ENCODE measurements around the gene SMIM36. TPM values are rescaled to one million over a fixed set of nuclear protein-coding genes. Genes with fewer than 3 reads are reported as not detected.

SMIM36 gene
- total RNA-seq, 1 donor from 2014 or later, result not detected

DNA sequence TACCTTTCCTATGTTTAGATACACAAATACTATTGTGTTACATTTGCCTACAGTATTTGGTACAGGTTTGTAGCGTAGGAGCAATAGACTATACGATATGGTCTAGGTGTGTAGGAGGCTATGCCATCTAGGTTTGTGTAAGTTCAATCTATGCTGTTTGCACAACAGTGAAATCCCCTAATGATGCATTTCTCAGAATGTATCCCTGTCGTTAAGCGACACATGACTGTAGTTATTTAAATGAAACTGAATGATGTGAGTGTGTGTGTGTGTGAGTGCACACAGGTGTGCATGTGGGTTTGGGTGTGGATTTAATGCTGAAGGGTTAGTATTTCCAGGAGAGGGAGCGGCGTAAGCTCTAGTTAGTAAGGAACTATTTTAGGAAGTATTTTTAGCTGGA lies 34.6 kb upstream of the SMIM36 start:
- TF ChIP-seq, protein P1, sequence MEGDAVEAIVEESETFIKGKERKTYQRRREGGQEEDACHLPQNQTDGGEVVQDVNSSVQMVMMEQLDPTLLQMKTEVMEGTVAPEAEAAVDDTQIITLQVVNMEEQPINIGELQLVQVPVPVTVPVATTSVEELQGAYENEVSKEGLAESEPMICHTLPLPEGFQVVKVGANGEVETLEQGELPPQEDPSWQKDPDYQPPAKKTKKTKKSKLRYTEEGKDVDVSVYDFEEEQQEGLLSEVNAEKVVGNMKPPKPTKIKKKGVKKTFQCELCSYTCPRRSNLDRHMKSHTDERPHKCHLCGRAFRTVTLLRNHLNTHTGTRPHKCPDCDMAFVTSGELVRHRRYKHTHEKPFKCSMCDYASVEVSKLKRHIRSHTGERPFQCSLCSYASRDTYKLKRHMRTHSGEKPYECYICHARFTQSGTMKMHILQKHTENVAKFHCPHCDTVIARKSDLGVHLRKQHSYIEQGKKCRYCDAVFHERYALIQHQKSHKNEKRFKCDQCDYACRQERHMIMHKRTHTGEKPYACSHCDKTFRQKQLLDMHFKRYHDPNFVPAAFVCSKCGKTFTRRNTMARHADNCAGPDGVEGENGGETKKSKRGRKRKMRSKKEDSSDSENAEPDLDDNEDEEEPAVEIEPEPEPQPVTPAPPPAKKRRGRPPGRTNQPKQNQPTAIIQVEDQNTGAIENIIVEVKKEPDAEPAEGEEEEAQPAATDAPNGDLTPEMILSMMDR (IDR thresholded peaks at IDR 0.05; ENCODE audit: insufficient read depth, low read length, severe bottlenecking), result no peak
- DNase-seq (ENCODE audit: low read depth) (no peak), FAIRE-seq (no peak)
- Histone ChIP-seq H3K36me3 (ENCODE audit: control insufficient read depth, insufficient read depth, low read length) (no peaks in the 10 kb centered on the region), H3K27me3 (ENCODE audit: control insufficient read depth, insufficient read depth, low read length) (no peaks in the 10 kb centered on the region), H3K4me3 (ENCODE audit: low read depth, low read length) (no peak overlapping the region)

DNA sequence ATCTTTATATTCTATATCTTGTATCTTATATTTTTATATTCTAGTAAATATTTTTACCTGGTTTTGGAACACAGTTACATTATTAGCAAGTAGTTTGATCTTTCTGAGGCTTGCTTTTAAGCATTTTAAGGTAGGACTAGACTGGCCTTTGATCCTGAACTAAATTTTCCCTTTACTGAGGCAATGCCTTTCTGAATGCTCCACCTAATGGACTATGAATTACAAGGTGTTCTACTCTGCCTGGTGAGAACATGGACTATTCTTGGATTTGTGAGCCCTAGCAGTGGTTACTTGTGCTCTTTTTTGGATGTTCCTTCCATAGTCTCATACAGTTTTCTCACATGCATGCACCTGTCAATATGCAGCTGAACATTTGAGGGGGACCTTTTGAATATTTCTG lies 32.5 kb upstream of the SMIM36 start:
- H3K27me3 ChIP-seq (ENCODE audit: control insufficient read depth, insufficient read depth, low read length), result no peaks in the 10 kb centered on the region
- FAIRE-seq, result no peak
- H3K36me3 ChIP-seq (ENCODE audit: control insufficient read depth, insufficient read depth, low read length), result no peaks in the 10 kb centered on the region
- TF ChIP-seq, protein P1 (IDR thresholded peaks at IDR 0.05; ENCODE audit: insufficient read depth, low read length, severe bottlenecking), result no peak
- H3K4me3 ChIP-seq (ENCODE audit: low read depth, low read length), result no peak overlapping the region
- no peak for DNase-seq (ENCODE audit: low read depth)

DNA sequence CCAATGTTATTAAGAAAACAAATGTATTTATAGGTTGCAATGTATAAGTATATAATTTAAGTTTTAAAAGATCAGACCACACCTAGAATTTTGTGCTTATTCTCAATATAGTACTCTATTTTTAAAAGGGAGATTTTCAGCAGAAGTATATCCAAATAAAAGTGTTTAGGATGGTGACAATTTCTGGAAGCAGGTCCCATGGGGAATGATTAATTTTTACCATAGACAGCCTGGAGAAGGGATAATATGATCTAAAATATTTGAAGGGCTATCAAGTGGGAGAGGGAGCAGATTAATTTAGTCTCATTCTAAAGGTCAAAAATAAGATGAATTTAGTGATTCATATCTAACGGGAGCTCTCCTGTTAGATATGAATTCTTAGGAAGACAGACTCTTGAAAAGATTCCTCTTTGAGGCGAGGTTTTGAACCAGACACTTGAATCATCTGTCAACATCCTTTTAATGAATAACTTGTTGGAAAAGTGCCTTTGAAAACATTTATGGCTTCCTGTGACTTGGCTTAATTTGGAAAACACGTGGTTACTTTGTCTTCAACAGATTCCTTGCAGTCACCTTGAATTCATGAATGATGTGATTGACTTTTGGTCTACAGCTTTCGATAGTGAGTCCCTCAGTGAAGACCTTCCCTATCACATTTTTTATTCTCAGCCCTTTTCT lies 29.3 kb upstream of the SMIM36 start:
- no peaks in the 10 kb centered on the region for H3K27me3 ChIP-seq (ENCODE audit: control insufficient read depth, insufficient read depth, low read length)
- FAIRE-seq (no peak), DNase-seq (ENCODE audit: low read depth) (peak; percentile 77)
- TF ChIP-seq, protein P1 (IDR thresholded peaks at IDR 0.05; ENCODE audit: insufficient read depth, low read length, severe bottlenecking), result no peak
- no peaks in the 10 kb centered on the region for H3K36me3 ChIP-seq (ENCODE audit: control insufficient read depth, insufficient read depth, low read length)
- no peak overlapping the region for H3K4me3 ChIP-seq (ENCODE audit: low read depth, low read length)

DNA sequence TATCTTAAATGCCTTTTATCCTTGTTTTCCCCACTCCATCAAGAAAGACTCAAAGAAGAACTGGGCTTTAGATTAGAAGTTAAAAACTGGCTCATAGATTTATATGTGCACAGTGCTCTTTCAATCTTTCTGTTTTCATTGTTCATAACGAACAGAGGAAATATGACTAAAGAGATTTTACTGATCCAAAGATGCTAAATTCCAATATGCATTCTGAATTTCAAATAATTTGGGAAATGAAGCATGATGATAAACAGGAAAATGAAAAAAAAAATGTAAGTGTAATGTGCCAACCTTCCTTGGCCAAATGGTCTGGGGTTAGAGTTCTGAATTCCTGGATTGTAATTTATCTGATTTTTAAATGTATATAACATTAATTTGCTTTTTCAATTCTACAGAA lies 25.0 kb upstream of the SMIM36 start:
- no peaks in the 10 kb centered on the region for H3K36me3 ChIP-seq (ENCODE audit: control insufficient read depth, insufficient read depth, low read length)
- no peak overlapping the region for H3K4me3 ChIP-seq (ENCODE audit: low read depth, low read length)
- TF ChIP-seq, protein P1 (IDR thresholded peaks at IDR 0.05; ENCODE audit: insufficient read depth, low read length, severe bottlenecking), result no peak
- no peak for DNase-seq (ENCODE audit: low read depth)
- no peak for FAIRE-seq
- no peaks in the 10 kb centered on the region for H3K27me3 ChIP-seq (ENCODE audit: control insufficient read depth, insufficient read depth, low read length)

DNA sequence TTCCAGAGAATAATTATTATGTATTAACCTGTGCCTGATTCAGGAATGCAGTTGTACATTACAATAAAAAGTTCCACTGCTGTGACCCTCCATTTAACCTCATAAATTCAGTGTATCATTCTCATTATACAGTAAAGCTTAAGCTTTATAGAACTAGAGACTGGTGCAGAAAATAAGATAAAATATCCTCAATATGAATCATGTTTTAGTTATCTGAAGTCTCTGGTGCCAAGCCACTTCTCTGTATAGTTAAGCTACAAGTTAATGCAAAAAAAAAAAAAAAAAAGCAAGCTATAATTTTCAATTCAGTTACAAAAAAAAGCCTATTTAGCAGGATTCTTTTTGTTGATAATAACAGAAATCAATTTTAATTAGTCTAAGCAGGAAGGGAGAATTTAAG lies 22.4 kb upstream of the SMIM36 start:
- no peak overlapping the region for H3K4me3 ChIP-seq (ENCODE audit: low read depth, low read length)
- H3K36me3 ChIP-seq (ENCODE audit: control insufficient read depth, insufficient read depth, low read length), result no peaks in the 10 kb centered on the region
- no peaks in the 10 kb centered on the region for H3K27me3 ChIP-seq (ENCODE audit: control insufficient read depth, insufficient read depth, low read length)
- no peak for FAIRE-seq
- no peak for DNase-seq (ENCODE audit: low read depth)
- TF ChIP-seq, protein P1 (IDR thresholded peaks at IDR 0.05; ENCODE audit: insufficient read depth, low read length, severe bottlenecking), result no peak

DNA sequence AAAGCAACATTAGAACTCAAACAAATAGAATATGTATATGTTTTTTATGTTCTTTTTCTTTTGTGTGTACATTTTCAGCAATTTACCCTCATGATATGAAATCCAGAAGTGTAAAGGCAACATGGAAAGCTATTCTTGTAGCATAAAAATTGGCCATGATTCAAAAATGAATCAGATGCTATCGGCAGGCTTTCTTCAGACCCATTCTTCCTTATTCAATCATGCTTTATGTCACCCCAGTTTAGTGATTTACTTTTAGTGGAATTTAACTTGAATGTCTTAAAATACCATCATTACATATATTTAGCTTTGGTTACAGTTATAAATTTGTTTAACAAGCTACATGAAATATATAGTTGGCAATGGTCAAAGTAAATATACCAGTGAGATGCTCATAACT lies 21.4 kb upstream of the SMIM36 start:
- H3K36me3 ChIP-seq (ENCODE audit: control insufficient read depth, insufficient read depth, low read length), result no peaks in the 10 kb centered on the region
- FAIRE-seq (no peak), DNase-seq (ENCODE audit: low read depth) (no peak)
- TF ChIP-seq, protein P1 (IDR thresholded peaks at IDR 0.05; ENCODE audit: insufficient read depth, low read length, severe bottlenecking), result no peak
- no peaks in the 10 kb centered on the region for H3K27me3 ChIP-seq (ENCODE audit: control insufficient read depth, insufficient read depth, low read length)
- H3K4me3 ChIP-seq (ENCODE audit: low read depth, low read length), result no peak overlapping the region

Data from bronchial epithelial cell (primary cell).